NCI-H748 (cell line): Measurements from ENCODE around the gene CD34.
"Not testable (repeated sequence)": the region's sequence is repeated elsewhere in the genome, so short reads cannot be mapped to it uniquely, and the experiment has no call there.

Experiments used
- DNase-seq: peaks from one replicate; lab custom pipeline; 2025; ENCODE audit not compliant: unreplicated experiment; lab: John Stamatoyannopoulos, UW

The CD34 gene, protein sequence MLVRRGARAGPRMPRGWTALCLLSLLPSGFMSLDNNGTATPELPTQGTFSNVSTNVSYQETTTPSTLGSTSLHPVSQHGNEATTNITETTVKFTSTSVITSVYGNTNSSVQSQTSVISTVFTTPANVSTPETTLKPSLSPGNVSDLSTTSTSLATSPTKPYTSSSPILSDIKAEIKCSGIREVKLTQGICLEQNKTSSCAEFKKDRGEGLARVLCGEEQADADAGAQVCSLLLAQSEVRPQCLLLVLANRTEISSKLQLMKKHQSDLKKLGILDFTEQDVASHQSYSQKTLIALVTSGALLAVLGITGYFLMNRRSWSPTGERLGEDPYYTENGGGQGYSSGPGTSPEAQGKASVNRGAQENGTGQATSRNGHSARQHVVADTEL

DNA sequence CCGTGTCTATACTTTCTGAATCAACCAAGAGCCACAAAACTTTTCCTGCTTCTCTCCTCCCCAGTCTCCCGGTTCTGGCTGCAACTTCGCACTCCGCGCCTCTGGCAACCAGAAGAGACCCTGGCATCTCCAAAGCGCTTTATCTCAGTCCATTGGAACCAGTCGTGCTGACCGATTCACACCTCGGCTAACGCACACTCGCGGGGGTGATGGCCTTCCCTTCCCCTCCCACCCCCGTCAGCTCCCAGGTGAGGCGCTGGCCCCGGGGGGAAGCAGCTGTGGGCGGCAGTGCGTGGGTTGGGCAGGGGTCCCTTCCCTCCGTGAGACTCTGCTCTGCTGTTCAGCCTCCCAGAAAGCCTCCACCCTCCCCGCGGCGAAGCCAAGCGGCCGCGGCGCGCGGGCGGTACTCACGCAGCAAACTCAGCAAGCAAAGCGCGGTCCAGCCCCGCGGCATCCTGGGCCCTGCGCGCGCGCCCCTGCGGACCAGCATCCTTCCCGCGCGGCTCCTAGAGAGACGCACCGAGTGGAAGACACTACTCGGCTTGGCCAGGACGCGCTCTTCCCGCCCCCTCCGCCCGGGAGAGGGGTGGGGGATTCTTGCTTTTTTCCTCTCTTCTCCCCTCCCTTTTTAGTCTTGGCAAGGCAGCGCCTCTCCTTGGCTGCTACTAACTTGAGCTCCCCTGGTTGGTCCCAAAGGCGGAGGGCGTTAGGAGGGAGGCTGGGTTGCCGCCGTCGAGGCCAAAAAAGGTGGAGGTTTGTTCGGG is at the start of gene CD34:
CD34 (minus strand) TSS at position 535 of the 764 bp plus-strand sequence; CDS start at position 490, 45 bp downstream.
- DNase-seq: peak; percentile 54

DNA sequence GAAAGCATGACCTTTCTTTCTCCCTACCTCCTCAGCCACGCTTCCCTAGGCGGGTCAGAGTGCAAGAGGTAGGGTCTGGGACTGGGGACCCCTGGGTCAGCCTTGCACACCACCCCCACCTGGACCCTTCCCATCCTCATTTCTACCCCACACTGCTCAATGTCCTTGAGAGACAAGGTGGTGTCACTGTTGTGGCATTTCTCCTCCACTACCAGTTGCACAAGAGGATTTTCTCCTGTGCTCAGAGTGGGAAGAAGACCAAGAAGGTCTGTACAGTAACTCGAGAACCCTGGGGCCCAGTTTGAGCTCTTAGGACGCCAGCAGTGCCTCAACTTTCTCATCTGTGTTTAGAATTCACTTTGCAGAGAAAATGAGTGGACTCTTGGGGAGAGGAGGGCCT is 49.4 kb upstream of the CD34 start:
- no peak for DNase-seq

DNA sequence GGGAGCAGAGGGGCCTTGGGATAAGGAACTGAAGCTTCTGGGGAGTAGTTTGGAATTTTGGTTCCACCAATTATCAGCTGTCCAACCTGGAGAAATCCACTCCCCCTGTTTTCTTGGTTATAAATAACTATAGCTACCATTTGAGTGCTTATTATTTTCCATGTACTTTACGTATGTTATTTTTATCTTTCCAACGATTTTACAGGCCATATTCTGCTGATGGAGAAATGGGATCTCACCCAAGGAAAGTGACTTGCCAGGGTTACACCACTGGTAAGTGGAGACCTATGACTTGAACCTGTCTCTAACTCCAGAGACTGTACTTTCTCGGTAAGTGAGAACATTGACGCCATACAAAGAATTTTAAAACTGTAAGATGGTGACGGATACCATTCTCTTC is 49.0 kb upstream of the CD34 start:
- no peak for DNase-seq

DNA sequence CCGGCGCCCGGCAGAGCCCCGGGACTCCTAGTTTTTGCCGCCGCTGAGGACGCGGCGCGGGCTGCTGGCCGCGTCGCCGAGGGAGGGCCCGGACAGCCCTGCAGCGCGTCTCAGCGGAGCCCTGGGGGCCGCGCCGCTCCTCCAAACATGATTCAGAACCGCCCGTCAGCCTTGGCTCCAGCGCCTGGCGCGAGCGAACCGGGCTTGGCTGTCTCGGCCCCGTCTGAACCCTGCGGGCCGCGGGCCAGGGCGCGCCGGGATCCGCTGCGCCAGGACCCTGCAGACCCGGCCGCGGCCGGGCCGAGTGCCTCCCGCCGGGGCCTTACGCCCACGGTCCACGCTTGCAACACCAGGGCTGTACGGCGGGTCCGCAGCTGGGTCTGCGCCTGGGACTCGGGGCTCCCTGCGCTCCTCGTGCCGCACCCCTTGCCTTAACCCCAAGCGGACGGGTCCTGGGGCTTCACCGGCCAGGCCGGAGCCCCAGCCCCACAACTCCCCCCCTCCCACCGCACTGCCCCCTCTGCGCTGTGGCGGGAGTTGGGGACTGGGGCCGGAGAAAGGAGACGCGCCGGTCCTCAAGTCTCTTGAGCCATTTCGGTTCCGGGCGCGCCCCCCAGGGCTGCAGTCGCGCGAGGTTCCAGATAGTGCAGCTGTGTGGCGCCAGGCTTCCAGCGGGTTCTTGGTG is 48.4 kb upstream of the CD34 start:
- DNase-seq: no peak

DNA sequence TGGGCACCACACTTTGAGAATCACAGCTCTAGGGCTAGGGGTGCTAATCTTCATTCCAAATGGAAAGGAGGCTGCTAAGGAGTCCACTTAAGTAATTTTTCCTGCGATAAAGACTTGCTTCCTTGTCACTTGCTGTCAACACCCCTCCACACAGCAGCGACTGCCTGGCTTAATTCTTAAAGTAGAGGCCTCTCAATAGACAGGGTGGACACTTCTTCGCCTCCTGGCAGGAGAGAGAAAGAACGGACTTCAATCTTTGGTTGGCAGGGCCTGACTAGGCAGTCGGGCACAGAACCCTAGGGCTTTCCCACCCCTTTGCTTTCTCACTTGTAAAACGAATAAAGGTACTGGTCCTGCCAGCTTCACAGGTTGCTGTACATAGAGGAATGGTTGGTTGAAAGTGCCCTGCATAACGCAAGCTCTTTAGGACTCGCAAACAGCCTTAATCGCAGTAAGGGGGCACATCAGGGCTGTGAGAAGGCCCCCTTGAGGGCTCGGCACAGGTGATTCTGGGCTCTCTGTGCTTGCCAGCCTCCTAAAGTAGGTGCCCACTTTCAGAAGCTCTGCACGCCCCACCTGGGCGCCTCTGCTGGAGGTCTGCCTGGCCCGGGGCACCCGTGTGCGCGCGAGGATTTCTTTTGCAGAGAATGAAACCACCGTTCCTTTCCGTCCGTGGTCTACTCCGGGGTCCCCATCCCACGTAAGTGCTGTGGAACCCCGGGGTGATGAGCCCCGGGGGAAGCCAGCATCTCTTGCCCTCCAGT is 47.6 kb upstream of the CD34 start:
- DNase-seq: no peak

DNA sequence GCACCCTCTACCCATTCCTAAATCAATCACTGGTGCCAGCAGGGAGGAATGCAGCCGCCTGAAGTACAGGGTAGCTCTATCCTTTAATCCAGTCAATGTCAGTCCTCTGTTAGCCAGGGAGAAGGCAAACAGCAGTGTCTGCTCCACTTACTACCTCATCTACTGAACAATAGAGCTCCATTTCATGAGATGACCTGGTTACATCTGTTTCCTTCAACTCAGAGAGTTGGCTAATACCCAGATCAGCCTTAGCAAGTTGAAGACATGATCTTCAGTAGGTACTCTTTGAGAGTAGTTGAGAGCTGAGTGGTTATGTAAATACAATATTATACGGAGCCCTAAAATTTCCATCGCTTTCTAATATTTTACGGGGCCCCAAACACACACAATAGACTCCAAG is 46.1 kb upstream of the CD34 start:
- no peak for DNase-seq

DNA sequence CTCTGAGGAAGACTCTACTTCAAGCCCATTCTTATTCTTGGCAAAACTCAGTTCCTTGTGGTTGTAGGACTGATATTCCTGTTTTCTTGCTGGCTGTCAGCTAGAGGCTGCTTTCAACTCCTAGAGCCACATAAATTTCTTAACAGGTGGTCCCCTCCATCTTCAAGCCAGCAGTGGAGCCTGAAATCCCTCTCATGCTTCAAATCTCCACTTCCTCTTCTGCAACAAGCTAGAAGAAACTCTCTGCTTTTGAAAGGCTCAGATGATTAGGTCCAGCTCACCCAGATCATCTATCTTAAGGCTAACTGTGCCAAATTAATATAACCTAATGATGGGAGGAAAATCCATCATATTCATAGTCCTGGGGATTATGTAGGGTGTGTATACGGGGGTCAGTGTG is 43.2 kb upstream of the CD34 start:
- DNase-seq: no peak

DNA sequence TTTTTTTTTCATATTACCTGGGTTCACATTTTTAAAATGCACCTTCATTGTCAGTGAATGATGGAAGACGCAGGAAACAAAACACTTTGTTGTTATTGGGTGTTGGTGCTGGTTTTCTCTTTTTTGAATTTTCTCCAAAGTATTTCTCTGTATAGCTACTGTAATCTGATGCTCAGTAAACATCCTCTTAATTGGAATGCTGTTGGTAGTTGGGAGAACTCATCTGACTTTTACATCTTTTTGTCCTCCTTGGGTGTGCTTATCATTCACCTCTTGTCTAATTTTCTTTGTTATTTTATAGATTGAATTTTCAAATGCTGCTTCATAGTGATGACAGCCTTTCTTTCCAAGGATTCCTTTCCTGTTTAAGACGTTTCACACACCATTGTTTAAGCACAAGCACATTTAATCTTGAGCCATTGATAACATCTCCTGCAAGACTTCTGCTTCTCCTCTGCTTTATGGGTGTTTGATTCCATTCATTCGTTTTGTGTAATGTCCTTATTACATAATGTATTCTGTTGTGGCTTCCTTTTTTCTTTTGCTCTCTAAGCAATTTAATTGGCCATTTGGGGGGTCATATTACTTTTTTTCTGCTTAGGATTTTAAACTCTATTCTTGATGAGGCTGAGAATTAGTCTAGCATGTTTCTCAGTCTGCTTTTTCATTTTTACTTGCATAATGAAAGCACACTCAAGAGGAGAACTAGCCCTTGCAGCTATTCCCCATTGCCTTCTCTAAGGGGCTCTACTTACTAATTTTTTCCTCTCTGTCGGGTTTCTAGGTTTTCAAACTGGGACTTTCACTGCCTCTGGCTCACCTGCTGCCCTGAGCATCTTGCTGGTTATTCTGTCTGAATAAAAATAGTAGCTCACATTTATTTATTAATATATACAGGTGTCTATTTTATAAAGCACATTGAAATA is 42.0 kb upstream of the CD34 start:
- no peak for DNase-seq

DNA sequence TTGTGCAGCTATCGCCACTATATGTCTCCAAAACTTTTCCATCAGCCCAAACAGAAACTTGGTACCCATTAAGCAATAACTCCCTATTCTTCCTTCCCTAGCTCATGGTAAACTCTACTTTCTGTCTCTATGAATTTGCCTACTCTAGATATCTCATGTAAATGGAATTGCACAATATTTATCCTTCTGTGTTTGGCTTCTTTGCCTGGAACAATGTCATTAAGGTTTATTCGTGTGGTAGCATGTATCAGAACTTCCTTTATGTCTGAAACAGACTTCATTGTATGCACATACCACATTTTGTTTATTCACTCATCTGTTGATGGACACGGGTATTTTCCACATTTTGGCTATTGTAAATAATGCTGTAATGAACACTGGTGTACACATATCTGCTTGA is 40.7 kb upstream of the CD34 start:
- no peak for DNase-seq

DNA sequence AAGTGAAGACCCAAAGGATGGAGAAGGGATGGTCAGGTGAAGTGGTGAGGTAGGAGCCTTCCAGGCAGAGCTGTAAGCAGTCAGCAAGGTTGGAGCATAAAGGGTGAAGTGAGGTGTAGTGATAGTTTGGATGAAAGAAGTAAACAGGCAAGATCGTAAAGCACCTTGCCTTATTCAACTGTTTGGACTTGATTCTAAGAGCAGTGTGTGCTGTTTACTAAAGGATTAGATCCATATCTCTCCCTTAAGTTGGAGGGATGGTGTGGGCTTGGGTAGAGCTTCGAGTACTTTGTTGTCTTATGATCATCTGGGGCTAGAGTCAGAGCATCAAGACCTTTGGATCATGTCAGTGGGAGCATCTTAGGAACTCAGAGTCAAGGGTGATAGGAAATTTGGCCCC is 39.8 kb upstream of the CD34 start:
- DNase-seq: no peak

DNA sequence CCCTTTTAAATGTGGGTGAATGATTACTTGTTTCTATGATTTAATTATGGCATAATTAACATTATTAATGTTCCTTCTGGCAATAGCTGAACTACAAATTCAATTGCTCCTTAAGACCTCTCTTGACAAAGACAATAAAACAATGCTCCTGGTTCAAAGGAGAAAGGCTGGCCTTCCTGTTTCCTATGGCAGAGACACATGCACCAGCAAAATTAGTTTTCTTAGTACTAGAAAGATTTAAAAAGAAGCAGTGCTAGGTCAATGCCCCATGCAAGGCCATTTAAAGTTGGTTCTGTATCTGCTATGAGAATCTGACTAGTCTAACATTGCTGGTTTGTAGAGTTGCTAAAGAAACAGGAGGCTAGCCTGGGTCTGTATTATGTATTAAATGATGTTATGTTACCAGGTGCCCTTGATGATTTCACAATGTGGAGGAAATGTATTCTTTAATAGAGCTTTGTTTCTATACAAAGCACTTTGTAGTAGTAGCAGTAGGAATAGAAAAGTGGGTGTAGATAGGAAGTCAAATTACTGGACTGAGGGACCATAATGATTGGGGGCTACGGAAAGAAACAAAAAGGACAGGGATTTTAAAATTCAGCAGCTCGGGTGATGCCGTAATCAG is 38.8 kb upstream of the CD34 start:
- no peak for DNase-seq

DNA sequence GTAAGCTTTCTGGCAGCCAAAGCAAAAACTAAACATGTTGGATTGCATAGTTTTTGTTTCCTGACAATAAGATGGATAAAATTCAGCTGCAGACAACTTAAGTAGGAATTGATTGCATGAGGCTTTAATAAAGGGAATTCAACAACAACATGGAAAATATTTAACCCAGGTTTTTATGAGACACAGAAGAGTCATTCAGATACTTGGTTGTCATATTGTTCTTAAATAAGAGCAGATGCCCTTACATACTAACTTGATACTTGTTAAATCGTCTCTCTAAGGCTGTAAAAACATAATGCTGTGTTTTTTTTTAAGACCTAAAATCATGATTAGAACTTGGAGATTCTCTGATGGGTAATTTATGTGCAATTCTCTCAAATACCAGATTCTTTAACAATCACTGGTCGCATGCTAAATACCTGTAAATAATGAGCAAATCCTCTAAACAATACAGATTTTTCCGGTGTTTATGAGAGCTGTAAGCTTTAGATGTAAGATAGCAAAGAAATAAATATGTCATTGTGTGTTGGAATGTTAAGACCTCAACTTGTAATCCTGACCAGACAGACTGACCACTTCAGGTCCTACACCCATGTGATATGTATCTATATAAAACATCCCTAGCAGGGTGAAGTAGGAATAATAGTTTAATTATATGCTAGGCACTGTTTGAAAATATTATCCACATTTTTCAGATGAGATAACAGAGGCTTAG is 37.8 kb upstream of the CD34 start:
- no peak for DNase-seq

DNA sequence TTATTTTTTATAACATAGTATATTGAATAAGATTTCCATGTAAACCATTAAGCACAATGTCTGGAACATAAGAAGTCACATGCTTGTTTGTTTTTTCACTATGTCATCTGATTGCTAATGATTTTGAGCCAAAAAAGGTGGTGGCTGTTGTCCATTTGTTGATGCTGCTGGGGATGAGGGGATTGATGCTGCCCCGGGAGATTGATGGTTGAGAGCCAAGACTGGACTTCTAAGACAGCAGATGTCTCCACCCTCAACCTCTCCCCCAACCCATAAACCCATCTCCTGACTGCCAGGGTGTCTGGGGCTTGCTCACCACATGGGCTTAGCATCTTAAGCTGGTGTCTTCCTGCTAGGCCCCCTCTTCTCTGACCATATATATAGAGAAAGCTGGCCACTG is 35.8 kb upstream of the CD34 start:
- no peak for DNase-seq

DNA sequence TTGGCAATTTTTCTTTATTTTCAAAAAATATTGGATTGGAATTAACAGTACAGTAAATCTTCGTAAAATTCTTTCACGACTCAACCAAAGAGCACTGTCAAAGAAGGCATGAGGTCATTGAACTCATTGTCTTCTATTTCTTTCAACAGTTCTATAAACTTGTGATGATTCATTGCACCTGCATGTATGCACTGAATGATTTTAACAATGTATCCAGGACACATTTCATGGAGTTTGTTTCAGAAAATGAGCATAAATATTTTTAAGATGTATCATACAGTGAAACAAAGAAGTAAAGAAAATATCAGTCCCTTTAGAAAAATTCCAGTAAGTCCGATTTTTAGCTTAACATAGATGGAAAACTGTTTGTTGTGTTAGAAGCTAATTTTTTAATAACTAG is 33.6 kb upstream of the CD34 start:
- no peak for DNase-seq

DNA sequence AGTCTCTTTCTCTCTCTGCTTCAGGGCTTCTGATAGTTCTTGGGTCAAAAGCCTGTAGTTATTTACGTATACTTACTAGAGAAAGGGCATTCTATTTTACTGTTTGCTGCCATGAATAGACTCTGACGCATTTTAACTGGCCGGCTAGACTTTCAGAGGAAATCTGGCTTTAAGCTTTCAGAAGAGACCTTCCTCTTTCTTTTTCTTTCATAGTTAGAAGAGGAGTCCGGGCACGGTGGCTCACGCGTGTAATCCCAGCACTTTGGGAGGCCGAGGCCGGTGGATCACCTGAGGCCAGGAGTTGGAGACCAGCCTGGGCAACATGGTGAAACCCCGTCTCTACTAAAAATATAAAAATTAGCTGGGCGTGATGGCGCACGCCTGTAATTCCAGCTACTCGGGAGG is 31.4 kb upstream of the CD34 start:
- not testable (repeated sequence) for DNase-seq

DNA sequence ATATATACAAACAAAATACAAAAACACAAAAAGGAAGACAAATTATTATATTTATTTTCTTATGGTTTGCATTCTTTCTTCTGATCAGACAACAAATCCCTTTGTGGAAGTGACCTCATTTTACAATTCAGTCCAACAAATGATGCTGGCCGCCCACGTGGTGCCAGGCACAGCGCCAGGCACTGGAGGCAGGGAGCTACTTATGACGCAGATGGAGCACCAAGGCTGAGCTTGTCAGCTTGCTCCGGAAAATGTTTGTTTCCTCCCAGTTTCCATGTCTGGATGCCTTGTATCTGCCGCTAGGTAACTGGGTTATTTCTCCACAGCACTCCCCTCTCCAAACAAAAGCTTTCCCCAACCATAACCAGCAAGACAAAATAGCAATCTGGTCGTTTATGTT is 30.7 kb upstream of the CD34 start:
- no peak for DNase-seq

DNA sequence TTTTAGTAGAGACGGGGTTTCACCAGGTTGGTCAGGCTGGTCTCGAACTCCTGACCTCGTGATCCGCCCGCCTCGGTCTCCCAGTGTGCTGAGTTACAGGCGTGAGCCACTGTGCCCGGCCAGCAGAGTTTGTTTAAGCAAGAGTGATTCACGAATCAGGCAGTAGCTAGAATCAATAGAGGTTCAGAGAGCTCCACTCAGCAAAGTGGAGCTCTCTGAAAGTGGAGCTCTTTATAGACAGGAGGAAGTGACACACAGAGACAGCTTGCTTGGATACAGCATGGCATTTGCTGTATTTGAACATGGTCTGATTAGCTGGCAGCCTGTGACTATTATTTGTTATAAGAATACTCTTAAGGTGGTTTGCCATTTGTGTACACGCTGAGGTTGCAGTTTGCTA is 27.1 kb upstream of the CD34 start:
- DNase-seq: no peak

DNA sequence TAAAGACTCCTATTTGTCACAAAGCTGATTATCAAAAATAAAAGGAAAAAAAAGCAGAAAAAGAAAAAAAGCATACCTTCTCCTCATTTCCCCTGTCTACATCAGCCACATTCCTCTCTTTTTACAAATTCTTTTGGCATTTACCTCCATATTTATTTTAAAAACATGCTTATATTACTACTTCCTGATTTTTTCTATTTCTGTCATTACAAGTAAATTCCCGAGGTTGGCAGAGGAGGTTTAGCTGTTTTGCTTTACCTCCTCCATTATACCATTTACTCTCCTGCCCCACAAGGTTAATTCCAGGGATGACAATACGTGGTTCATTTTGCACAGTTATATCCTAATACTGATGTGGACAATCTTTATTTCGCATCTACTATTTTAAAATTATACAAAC is 26.3 kb upstream of the CD34 start:
- DNase-seq: no peak

DNA sequence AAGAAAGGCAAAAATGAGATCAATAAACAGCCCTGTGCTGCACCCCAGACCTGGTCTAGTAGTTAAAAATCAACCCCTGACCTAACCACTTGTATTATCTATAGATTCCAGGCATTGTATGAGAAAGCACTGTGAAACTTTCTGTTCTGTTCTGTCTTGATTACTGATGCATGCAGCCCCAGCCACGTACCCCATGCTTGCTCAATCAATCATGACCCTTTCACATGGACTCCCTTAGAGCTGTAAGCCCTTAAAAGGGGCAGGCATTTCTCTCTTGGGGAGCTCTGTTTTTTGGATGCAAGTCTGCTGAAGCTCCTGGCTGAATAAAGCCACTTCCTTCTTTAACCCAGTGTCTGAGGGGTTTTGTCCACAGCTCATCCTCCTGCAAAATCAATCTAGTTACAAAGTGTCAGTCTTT is 24.2 kb upstream of the CD34 start:
- no peak for DNase-seq
